ENCODE measurements around the gene NSMCE1.
"Not testable (repeated sequence)": the region's sequence is repeated elsewhere in the genome, so short reads cannot be mapped to it uniquely, and the experiment has no call there.

Gene NSMCE1

DNA sequence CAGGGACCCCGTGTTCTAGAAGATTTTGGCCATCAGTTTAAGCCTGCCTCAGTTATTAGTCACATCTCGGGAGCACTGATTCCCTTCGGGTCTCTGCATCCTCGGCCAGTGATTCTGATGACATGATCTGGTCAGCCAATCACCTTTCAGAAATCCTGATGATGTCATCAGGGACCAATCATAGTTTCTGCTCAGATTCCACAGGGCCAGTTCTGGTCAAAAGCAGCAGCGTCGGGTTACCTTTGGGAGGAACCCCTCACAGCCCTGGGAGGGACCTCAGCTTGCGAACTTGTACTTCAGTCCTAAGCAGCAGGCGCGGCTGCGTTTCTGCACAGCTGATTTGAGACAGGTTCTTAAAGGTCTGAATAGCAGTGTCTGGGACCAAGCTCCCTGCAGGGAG is 51.3 kb downstream of the NSMCE1 start:
- H3K36me3 ChIP-seq (ENCODE audit: insufficient read depth, low read length) = peaks cover 13% of the 10 kb centered on the region
- no peaks in the 10 kb centered on the region for H3K27me3 ChIP-seq (ENCODE audit: control insufficient read depth in 1 of 2, insufficient read depth in 2 of 2, low read length in 2 of 2)
- H3K4me3 ChIP-seq (ENCODE audit: low read depth in 1 of 2, low read length in 2 of 2) = no peak overlapping the region
- no peaks in the 10 kb centered on the region for H3K9me3 ChIP-seq (ENCODE audit: low read length)
- H3K27ac ChIP-seq (ENCODE audit: low read depth, low read length) = no peak overlapping the region
- H3K4me1 ChIP-seq (ENCODE audit: insufficient read depth, low read length) = peaks cover 6% of the 10 kb centered on the region
- no peak overlapping the region for H3K9ac ChIP-seq (ENCODE audit: low read length)

- Histone ChIP-seq H3K9ac (ENCODE audit: low read length) (no peak overlapping the region), H3K36me3 (ENCODE audit: insufficient read depth, low read length) (peaks cover 13% of the 10 kb centered on the region), H3K4me1 (ENCODE audit: insufficient read depth, low read length) (no peaks in the 10 kb centered on the region), H3K4me3 (ENCODE audit: low read depth in 1 of 2, low read length in 2 of 2) (no peak overlapping the region), H3K27me3 (ENCODE audit: control insufficient read depth in 1 of 2, insufficient read depth in 2 of 2, low read length in 2 of 2) (no peaks in the 10 kb centered on the region), H3K27ac (ENCODE audit: low read depth, low read length) (no peak overlapping the region), H3K9me3 (ENCODE audit: low read length) (no peaks in the 10 kb centered on the region)
Measured at GRCh38 chr16:27216297-27216885, 52.2 kb downstream of the NSMCE1 start.

DNA sequence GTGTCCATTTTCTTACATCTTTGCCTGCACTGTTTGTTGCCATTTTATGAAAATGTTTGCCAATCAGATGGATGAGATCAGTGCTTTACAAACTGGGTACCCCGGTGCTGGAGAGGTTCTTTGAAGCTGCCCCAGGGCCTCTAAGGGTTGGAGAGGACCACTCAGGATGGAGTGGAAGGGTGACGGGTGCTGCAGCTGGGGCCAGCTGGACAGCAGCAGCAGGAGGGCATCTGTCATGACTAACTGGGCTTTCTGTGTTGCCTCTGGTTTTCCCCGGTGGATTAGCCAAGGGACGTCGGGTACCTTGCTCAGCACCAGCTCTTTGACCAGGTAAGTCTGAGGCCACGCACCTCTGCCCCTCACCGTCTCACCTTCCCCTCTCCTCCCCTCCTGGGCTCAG is 52.9 kb downstream of the NSMCE1 start:
- Histone ChIP-seq H3K4me3 (ENCODE audit: low read depth in 1 of 2, low read length in 2 of 2) (no peak overlapping the region), H3K27me3 (ENCODE audit: control insufficient read depth in 1 of 2, insufficient read depth in 2 of 2, low read length in 2 of 2) (no peaks in the 10 kb centered on the region), H3K9ac (ENCODE audit: low read length) (no peak overlapping the region), H3K27ac (ENCODE audit: low read depth, low read length) (no peak overlapping the region), H3K36me3 (ENCODE audit: insufficient read depth, low read length) (peaks cover 18% of the 10 kb centered on the region), H3K4me1 (ENCODE audit: insufficient read depth, low read length) (no peaks in the 10 kb centered on the region), H3K9me3 (ENCODE audit: low read length) (no peaks in the 10 kb centered on the region)

DNA sequence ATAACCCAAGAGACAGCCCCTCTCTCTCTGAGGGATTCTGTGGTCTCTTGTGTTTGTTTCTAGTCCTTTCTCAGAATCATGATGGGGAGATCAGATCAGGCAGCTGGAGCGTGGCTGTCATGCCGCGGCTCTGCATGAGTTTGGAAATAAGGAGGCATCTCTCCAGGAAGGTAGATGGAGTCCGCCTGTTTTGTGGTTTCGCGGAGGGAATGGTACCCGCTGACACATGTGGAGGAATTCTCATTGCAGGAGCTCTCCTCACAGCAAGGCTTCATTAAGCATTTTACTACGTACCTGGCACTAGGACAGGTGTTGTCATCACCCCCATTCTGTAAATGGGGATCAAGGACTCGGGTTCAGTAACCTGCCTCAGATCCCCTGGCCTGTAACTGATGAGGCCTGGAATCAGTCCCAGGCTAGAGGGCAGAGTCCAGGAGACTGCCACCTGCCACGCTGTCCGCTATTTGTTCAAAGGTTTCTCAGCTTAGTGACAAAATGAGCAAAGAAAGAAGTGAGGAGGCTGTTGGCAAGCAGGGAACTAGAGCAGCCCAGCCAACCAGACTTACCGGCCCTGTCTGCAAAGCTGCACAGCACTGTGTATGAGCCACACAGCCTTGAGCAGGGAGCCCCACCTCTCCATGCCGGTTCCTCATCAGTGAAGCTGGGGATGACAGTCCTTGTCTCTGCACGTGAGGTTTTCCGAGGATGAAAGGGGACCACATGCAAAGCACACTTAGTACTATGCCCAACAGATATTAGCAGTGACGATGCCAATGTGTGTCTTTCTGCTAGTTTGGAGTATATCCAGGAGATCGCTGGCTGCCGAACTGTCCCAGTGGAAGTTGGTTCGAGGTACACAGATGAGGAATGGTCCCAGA is 54.2 kb downstream of the NSMCE1 start:
- H3K27me3 ChIP-seq (ENCODE audit: control insufficient read depth in 1 of 2, insufficient read depth in 2 of 2, low read length in 2 of 2) = no peaks in the 10 kb centered on the region
- no peaks in the 10 kb centered on the region for H3K4me1 ChIP-seq (ENCODE audit: insufficient read depth, low read length)
- no peak overlapping the region for H3K4me3 ChIP-seq (ENCODE audit: low read depth in 1 of 2, low read length in 2 of 2)
- peaks cover 29% of the 10 kb centered on the region for H3K36me3 ChIP-seq (ENCODE audit: insufficient read depth, low read length)
- no peak overlapping the region for H3K27ac ChIP-seq (ENCODE audit: low read depth, low read length)
- no peaks in the 10 kb centered on the region for H3K9me3 ChIP-seq (ENCODE audit: low read length)
- H3K9ac ChIP-seq (ENCODE audit: low read length) = no peak overlapping the region

GRCh38 chr16:27211026-27211425 is 57.5 kb downstream of the NSMCE1 start:
- Histone ChIP-seq H3K9ac (ENCODE audit: low read length) (no peak overlapping the region), H3K4me3 (ENCODE audit: low read depth in 1 of 2, low read length in 2 of 2) (no peak overlapping the region), H3K27me3 (ENCODE audit: control insufficient read depth in 1 of 2, insufficient read depth in 2 of 2, low read length in 2 of 2) (no peaks in the 10 kb centered on the region), H3K36me3 (ENCODE audit: insufficient read depth, low read length) (peaks cover 21% of the 10 kb centered on the region), H3K27ac (ENCODE audit: low read depth, low read length) (no peak overlapping the region), H3K4me1 (ENCODE audit: insufficient read depth, low read length) (no peaks in the 10 kb centered on the region), H3K9me3 (ENCODE audit: low read length) (no peaks in the 10 kb centered on the region)

DNA sequence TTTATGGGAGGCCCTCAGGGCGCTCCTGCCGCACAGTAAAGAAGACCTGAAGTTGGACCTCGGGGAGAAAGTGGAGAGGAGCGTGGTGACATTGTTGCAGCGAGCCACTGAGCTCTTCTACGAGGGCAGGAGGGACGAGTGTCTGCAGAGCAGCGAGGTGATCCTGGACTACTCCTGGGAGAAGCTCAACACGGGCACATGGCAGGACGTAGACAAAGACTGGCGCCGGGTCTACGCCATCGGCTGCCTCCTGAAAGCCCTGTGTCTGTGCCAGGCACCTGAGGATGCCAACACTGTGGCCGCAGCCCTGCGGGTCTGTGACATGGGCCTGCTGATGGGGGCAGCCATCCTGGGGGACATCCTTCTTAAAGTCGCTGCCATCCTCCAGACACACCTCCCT is 58.4 kb downstream of the NSMCE1 start:
- H3K27me3 ChIP-seq (ENCODE audit: control insufficient read depth in 1 of 2, insufficient read depth in 2 of 2, low read length in 2 of 2) = no peaks in the 10 kb centered on the region
- H3K4me1 ChIP-seq (ENCODE audit: insufficient read depth, low read length) = no peaks in the 10 kb centered on the region
- no peak overlapping the region for H3K9ac ChIP-seq (ENCODE audit: low read length)
- H3K4me3 ChIP-seq (ENCODE audit: low read depth in 1 of 2, low read length in 2 of 2) = no peak overlapping the region
- no peak overlapping the region for H3K27ac ChIP-seq (ENCODE audit: low read depth, low read length)
- H3K36me3 ChIP-seq (ENCODE audit: insufficient read depth, low read length) = peaks cover 21% of the 10 kb centered on the region
- H3K9me3 ChIP-seq (ENCODE audit: low read length) = no peaks in the 10 kb centered on the region

GRCh38 chr16:27209591-27209990 is 59.0 kb downstream of the NSMCE1 start:
- Histone ChIP-seq H3K9me3 (ENCODE audit: low read length) (no peaks in the 10 kb centered on the region), H3K27me3 (ENCODE audit: control insufficient read depth in 1 of 2, insufficient read depth in 2 of 2, low read length in 2 of 2) (no peaks in the 10 kb centered on the region), H3K9ac (ENCODE audit: low read length) (no peak overlapping the region), H3K36me3 (ENCODE audit: insufficient read depth, low read length) (peaks cover 17% of the 10 kb centered on the region), H3K4me1 (ENCODE audit: insufficient read depth, low read length) (peaks cover 3% of the 10 kb centered on the region), H3K4me3 (ENCODE audit: low read depth in 1 of 2, low read length in 2 of 2) (no peak overlapping the region), H3K27ac (ENCODE audit: low read depth, low read length) (no peak overlapping the region)

DNA sequence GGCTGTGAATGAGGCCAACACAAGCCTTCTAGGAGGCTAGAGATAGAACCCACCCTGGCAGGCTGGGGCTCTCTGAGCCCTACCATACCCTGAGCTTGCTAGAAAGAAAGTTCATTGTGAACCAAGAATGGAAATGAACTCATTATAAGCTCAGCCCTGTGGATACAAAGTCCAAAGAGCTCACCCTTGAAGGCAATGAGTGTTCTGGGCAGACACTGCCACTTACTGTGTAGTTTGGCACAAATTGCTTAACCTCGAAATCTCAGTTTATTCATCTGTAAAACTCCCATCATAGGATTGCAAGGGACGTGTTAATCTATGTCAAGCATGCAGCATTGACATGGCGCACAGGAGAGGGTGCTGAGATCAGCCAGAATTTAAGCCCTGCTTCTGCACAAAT is 59.8 kb downstream of the NSMCE1 start:
- Histone ChIP-seq H3K4me3 (ENCODE audit: low read depth in 1 of 2, low read length in 2 of 2) (no peak overlapping the region), H3K27me3 (ENCODE audit: control insufficient read depth in 1 of 2, insufficient read depth in 2 of 2, low read length in 2 of 2) (no peaks in the 10 kb centered on the region), H3K9me3 (ENCODE audit: low read length) (no peaks in the 10 kb centered on the region), H3K27ac (ENCODE audit: low read depth, low read length) (no peak overlapping the region), H3K9ac (ENCODE audit: low read length) (no peak overlapping the region), H3K4me1 (ENCODE audit: insufficient read depth, low read length) (peaks cover 8% of the 10 kb centered on the region), H3K36me3 (ENCODE audit: insufficient read depth, low read length) (peaks cover 16% of the 10 kb centered on the region)

DNA sequence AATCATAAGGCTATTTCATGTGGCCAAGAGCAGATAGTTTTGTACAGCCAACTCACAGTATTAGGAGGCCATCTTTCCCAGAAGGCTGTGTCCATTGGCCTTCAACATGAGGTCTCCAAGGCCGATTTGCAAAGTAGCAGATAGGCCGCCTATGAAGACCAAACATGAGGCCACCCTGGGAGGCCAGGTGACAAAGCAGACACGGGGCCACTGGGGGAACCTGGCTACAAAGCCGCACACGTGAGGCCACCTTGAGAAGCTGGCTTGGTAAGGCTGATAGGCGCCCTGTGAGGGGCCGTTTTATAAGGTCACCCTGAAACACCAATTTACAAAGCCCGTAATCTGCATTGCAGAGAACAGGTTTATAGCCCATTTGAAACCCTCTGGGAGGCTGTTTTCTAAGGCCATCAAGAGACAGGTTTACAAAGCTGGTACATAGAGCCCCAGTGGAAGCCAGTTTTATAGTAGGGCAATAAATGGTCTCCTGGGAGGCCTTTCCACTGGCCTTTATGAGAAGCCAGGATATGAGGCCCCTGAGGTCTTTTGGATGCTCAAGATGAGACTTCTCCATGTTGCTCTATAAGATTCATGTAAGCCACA is 60.4 kb downstream of the NSMCE1 start:
- Histone ChIP-seq H3K27ac (ENCODE audit: low read depth, low read length) (no peak overlapping the region), H3K4me1 (ENCODE audit: insufficient read depth, low read length) (peaks cover 8% of the 10 kb centered on the region), H3K9ac (ENCODE audit: low read length) (no peak overlapping the region), H3K27me3 (ENCODE audit: control insufficient read depth in 1 of 2, insufficient read depth in 2 of 2, low read length in 2 of 2) (no peaks in the 10 kb centered on the region), H3K4me3 (ENCODE audit: low read depth in 1 of 2, low read length in 2 of 2) (no peak overlapping the region), H3K36me3 (ENCODE audit: insufficient read depth, low read length) (peaks cover 16% of the 10 kb centered on the region), H3K9me3 (ENCODE audit: low read length) (no peaks in the 10 kb centered on the region)

- H3K36me3 ChIP-seq (ENCODE audit: insufficient read depth, low read length) = peaks cover 16% of the 10 kb centered on the region
- not testable (repeated sequence) for H3K4me1 ChIP-seq (ENCODE audit: insufficient read depth, low read length); H3K9ac ChIP-seq (ENCODE audit: low read length); H3K9me3 ChIP-seq (ENCODE audit: low read length); H3K4me3 ChIP-seq (ENCODE audit: low read depth in 1 of 2, low read length in 2 of 2); H3K27ac ChIP-seq (ENCODE audit: low read depth, low read length); H3K27me3 ChIP-seq (ENCODE audit: control insufficient read depth in 1 of 2, insufficient read depth in 2 of 2, low read length in 2 of 2)
Measured at GRCh38 chr16:27207121-27207520, 61.5 kb downstream of the NSMCE1 start.

DNA sequence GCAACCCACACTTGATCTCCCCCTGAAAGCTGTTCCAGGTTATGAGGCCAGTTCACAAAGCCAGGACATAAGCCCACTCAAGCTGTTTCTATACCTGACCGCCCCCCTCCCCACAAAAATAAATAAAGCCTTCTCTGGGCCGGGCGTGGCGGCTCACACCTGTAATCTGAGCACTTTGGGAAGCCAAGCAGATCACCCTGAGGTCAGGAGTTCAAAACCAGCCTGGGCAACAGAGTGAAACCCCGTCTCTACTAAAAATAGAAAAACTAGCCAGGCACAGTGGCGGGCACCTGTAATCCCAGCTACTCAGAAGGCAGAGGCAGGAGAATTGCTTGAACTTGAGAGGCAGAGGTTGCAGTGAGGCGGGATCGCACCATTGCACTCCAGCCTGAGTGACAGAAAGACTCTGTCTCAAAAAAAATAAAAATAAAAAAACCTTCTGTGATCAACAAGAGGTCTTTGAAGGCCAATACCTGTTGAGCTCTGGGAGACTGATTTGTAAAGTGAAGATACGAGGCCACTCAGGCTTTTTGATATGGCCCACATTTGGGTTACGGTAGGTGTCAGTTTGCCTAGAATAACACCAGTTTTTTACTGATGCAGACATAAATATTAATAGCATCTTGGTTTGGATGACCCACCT is 63.0 kb downstream of the NSMCE1 start:
- H3K9me3 ChIP-seq (ENCODE audit: low read length) = no peaks in the 10 kb centered on the region
- H3K9ac ChIP-seq (ENCODE audit: low read length) = no peak overlapping the region
- H3K27ac ChIP-seq (ENCODE audit: low read depth, low read length) = no peak overlapping the region
- H3K36me3 ChIP-seq (ENCODE audit: insufficient read depth, low read length) = peaks cover 9% of the 10 kb centered on the region
- H3K27me3 ChIP-seq (ENCODE audit: control insufficient read depth in 1 of 2, insufficient read depth in 2 of 2, low read length in 2 of 2) = no peaks in the 10 kb centered on the region
- H3K4me3 ChIP-seq (ENCODE audit: low read depth in 1 of 2, low read length in 2 of 2) = no peak overlapping the region
- peaks cover 8% of the 10 kb centered on the region for H3K4me1 ChIP-seq (ENCODE audit: insufficient read depth, low read length)
